Measurements from ENCODE around the gene MRPL1.

GRCh38 chr4:77893451-77893850, 30.8 kb downstream of the MRPL1 start:
- TF ChIP-seq, protein P1, sequence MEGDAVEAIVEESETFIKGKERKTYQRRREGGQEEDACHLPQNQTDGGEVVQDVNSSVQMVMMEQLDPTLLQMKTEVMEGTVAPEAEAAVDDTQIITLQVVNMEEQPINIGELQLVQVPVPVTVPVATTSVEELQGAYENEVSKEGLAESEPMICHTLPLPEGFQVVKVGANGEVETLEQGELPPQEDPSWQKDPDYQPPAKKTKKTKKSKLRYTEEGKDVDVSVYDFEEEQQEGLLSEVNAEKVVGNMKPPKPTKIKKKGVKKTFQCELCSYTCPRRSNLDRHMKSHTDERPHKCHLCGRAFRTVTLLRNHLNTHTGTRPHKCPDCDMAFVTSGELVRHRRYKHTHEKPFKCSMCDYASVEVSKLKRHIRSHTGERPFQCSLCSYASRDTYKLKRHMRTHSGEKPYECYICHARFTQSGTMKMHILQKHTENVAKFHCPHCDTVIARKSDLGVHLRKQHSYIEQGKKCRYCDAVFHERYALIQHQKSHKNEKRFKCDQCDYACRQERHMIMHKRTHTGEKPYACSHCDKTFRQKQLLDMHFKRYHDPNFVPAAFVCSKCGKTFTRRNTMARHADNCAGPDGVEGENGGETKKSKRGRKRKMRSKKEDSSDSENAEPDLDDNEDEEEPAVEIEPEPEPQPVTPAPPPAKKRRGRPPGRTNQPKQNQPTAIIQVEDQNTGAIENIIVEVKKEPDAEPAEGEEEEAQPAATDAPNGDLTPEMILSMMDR (IDR thresholded peaks at IDR 0.05; ENCODE audit: low read depth, low read length, missing input control): no peak
- TF ChIP-seq JUND (IDR thresholded peaks at IDR 0.05) (no peak), SP1 (IDR thresholded peaks at IDR 0.05) (no peak), MAX (IDR thresholded peaks at IDR 0.05) (no peak), FOXA1 (IDR thresholded peaks at IDR 0.05) (no peak), YY1 (IDR thresholded peaks at IDR 0.05) (no peak), GABPA (IDR thresholded peaks at IDR 0.05 in 1 of 2, conservative IDR thresholded peaks at IDR 0.05 in 1 of 2) (no peak), TAF1 (conservative IDR thresholded peaks at IDR 0.05) (no peak)
- TF ChIP-seq, protein P2, sequence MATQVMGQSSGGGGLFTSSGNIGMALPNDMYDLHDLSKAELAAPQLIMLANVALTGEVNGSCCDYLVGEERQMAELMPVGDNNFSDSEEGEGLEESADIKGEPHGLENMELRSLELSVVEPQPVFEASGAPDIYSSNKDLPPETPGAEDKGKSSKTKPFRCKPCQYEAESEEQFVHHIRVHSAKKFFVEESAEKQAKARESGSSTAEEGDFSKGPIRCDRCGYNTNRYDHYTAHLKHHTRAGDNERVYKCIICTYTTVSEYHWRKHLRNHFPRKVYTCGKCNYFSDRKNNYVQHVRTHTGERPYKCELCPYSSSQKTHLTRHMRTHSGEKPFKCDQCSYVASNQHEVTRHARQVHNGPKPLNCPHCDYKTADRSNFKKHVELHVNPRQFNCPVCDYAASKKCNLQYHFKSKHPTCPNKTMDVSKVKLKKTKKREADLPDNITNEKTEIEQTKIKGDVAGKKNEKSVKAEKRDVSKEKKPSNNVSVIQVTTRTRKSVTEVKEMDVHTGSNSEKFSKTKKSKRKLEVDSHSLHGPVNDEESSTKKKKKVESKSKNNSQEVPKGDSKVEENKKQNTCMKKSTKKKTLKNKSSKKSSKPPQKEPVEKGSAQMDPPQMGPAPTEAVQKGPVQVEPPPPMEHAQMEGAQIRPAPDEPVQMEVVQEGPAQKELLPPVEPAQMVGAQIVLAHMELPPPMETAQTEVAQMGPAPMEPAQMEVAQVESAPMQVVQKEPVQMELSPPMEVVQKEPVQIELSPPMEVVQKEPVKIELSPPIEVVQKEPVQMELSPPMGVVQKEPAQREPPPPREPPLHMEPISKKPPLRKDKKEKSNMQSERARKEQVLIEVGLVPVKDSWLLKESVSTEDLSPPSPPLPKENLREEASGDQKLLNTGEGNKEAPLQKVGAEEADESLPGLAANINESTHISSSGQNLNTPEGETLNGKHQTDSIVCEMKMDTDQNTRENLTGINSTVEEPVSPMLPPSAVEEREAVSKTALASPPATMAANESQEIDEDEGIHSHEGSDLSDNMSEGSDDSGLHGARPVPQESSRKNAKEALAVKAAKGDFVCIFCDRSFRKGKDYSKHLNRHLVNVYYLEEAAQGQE (IDR thresholded peaks at IDR 0.05): no peak
